Right lobe of liver (tissue), 4 donors: Measurements from ENCODE around the gene ARFGAP1.

ENCODE experiments used
- CTCF ChIP-seq, 4 donors: fragments of 200-600 bp in 3 of 4; fragments of 450-650 bp in 1 of 4; IDR thresholded peaks; one replicate each; pipeline versions ENCODE4 v1.5.1 to v1.8.0; 2016 to 2022; ENCODE audit warnings: antibody characterized with exemption in 4 of 4, mild to moderate bottlenecking in 2 of 4
- POLR2A ChIP-seq: fragments of 450-650 bp; IDR thresholded peaks from one replicate; pipeline ENCODE4 v1.6.1; 2017; ENCODE audit warnings: antibody characterized with exemption, mild to moderate bottlenecking
- donor health status: DM: no; HTN: no; CAD: no.
- donor health status: DM: no; HTN: no; CAD: no.
- donor health status: DM: no; HTN: yes; CAD: no.

GRCh38 chr20:63256954-63257353 lies 15.7 kb upstream of the ARFGAP1 start:
- no peak for TF ChIP-seq CTCF (IDR thresholded peaks at IDR 0.05)
- no peak for TF ChIP-seq POLR2A
